ENCODE data around the gene PFKP.

The PFKP gene

DNA sequence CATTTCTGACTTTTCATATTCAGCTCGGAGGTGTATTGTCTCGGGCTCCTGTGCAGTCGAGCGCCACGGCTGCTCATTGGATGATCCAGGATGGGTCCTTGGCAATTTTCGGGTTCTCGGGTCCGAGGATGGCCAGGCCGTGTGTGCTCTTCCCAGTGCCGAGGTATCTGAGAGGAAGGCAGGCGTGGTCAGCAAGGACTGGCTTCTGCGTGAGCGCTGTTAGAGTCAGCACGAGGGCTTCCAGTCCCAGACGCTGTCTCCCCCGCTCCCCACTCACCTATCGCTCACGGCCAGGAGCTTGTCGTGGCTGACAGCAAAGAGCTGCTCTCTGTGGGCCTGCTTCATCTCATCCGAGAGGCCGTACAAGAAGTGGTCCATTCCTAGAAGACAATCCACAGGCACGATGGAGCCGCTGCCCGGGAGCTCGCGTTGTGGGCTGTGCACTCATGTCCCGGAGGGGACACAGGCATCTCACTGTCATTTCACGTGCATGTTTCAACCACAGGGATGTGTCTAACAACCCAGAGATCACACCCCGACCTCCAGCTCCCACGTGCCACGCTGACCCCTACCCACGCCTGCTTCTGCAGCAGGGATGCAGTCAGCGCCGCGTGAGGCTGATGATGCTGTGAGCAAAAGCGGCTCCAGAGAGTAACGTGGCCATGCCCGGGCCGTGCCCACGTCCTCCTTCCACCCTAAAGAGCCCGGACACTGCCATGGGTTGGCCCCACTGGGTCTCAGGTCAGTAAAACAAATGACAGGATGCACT is 70.8 kb downstream of the PFKP start:
- Histone ChIP-seq H4K8ac (ENCODE audit: low read depth, low read length) (no peak overlapping the region), H3K18ac (ENCODE audit: low read length) (no peak overlapping the region), H2AK5ac (ENCODE audit: low read length) (no peak overlapping the region), H2BK5ac (ENCODE audit: low read length) (no peak overlapping the region), H3K56ac (ENCODE audit: low read length) (no peak overlapping the region), H3K4me2 (ENCODE audit: low read length) (no peak overlapping the region), H3K27me3 (ENCODE audit: insufficient read depth, low read length, poor library complexity) (no peaks in the 10 kb centered on the region), H3K4ac (ENCODE audit: low read depth, low read length) (no peak overlapping the region), H3K23ac (ENCODE audit: low read length) (no peak overlapping the region), H3K79me1 (ENCODE audit: low read length) (no peaks in the 10 kb centered on the region), H3K79me2 (ENCODE audit: control insufficient read depth, insufficient read depth, low read length) (no peaks in the 10 kb centered on the region), H3K4me3 (ENCODE audit: low read length) (no peak overlapping the region), H3K27ac (ENCODE audit: low read depth, low read length) (no peak overlapping the region), H3K36me3 (ENCODE audit: control insufficient read depth, insufficient read depth, low read length) (peaks cover 20% of the 10 kb centered on the region), H3K9ac (ENCODE audit: low read length) (no peak overlapping the region), H3K4me1 (ENCODE audit: control insufficient read depth, low read depth, low read length) (no peaks in the 10 kb centered on the region), H2BK15ac (replicated peaks; ENCODE audit: low read depth) (no peak overlapping the region), H4K5ac (ENCODE audit: low read length) (no peak overlapping the region), H2BK120ac (ENCODE audit: low read depth, low read length) (no peak overlapping the region)
- no peak for DNase-seq
- WGBS (ENCODE audit: extremely low coverage, insufficient coverage, low lambda C conversion rate): no CpG with 5 or more reads among the region's 41 CpGs

DNA sequence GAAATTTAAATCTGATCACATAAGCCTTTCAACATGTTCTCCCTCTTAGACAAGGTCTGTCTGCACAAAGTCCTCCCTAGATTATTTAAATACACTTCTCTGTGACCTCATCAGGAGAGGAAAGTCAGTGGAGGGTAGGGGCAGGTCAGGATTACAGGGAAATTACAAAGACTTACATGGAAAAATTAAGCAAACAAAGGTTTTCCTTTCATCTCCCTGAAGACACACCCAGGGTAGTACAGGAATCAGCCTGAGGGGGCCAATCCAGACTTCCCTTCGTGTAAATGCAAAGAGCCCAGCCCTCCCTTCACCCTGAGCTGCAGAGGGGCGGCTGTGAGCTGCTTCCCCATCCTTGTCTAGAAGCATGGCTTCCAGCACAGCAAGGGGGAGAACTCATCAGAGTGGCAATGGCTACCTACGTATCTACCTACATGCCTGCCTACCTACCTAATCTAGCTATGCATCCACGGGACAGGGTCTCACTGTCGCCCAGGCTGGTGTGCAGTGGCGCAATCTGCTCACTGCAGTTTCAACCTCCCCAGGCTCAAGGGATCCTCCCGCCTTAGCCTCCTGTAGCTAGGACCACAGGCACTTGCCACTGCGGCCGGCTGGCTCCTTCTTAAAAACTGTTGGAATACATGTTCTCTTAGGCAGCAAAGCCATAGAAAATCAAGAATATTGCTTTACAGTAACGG is 72.0 kb downstream of the PFKP start:
- Histone ChIP-seq H3K56ac (ENCODE audit: low read length) (no peak overlapping the region), H2BK120ac (ENCODE audit: low read depth, low read length) (no peak overlapping the region), H3K18ac (ENCODE audit: low read length) (no peak overlapping the region), H3K9ac (ENCODE audit: low read length) (no peak overlapping the region), H2BK15ac (replicated peaks; ENCODE audit: low read depth) (no peak overlapping the region), H4K8ac (ENCODE audit: low read depth, low read length) (no peak overlapping the region), H3K79me1 (ENCODE audit: low read length) (no peaks in the 10 kb centered on the region), H3K4me2 (ENCODE audit: low read length) (no peak overlapping the region), H2AK5ac (ENCODE audit: low read length) (no peak overlapping the region), H4K5ac (ENCODE audit: low read length) (no peak overlapping the region), H3K4ac (ENCODE audit: low read depth, low read length) (no peak overlapping the region), H3K27me3 (ENCODE audit: insufficient read depth, low read length, poor library complexity) (no peaks in the 10 kb centered on the region), H3K4me1 (ENCODE audit: control insufficient read depth, low read depth, low read length) (no peaks in the 10 kb centered on the region), H3K4me3 (ENCODE audit: low read length) (no peak overlapping the region), H3K79me2 (ENCODE audit: control insufficient read depth, insufficient read depth, low read length) (no peaks in the 10 kb centered on the region), H3K36me3 (ENCODE audit: control insufficient read depth, insufficient read depth, low read length) (peaks cover 19% of the 10 kb centered on the region), H3K27ac (ENCODE audit: low read depth, low read length) (no peak overlapping the region), H2BK5ac (ENCODE audit: low read length) (no peak overlapping the region), H3K23ac (ENCODE audit: low read length) (no peak overlapping the region)
- peak; percentile 40 for DNase-seq
- WGBS (ENCODE audit: extremely low coverage, insufficient coverage, low lambda C conversion rate): no CpG with 5 or more reads among the region's 10 CpGs

DNA sequence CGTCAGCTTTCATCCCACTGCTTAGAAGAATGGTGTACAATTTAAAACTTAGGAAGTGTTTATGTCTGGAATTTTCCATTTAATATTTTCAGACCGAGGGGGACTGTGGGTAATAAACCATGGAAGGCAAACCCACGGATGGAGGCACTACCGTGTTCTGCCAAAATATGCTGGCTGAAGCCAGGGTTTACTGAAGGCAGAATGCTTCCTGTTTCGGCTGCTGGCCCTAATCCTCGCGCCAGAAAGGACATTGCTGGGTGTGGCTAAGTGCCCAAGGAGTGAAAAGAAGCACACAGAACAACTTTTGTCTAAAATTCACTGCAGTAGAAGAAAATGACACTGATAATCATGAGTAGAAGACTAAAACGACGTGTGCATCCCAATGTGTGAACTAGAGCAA is 72.9 kb downstream of the PFKP start:
- Histone ChIP-seq H3K4me1 (ENCODE audit: control insufficient read depth, low read depth, low read length) (no peaks in the 10 kb centered on the region), H3K4me2 (ENCODE audit: low read length) (no peak overlapping the region), H2BK5ac (ENCODE audit: low read length) (no peak overlapping the region), H3K9ac (ENCODE audit: low read length) (no peak overlapping the region), H3K4ac (ENCODE audit: low read depth, low read length) (no peak overlapping the region), H4K5ac (ENCODE audit: low read length) (no peak overlapping the region), H3K27me3 (ENCODE audit: insufficient read depth, low read length, poor library complexity) (no peaks in the 10 kb centered on the region), H3K27ac (ENCODE audit: low read depth, low read length) (no peak overlapping the region), H2BK15ac (replicated peaks; ENCODE audit: low read depth) (no peak overlapping the region), H3K79me1 (ENCODE audit: low read length) (no peaks in the 10 kb centered on the region), H3K36me3 (ENCODE audit: control insufficient read depth, insufficient read depth, low read length) (peaks cover 21% of the 10 kb centered on the region), H4K8ac (ENCODE audit: low read depth, low read length) (no peak overlapping the region), H3K79me2 (ENCODE audit: control insufficient read depth, insufficient read depth, low read length) (no peaks in the 10 kb centered on the region), H3K4me3 (ENCODE audit: low read length) (no peak overlapping the region), H3K18ac (ENCODE audit: low read length) (no peak overlapping the region), H2BK120ac (ENCODE audit: low read depth, low read length) (no peak overlapping the region), H3K23ac (ENCODE audit: low read length) (no peak overlapping the region), H3K56ac (ENCODE audit: low read length) (no peak overlapping the region), H2AK5ac (ENCODE audit: low read length) (no peak overlapping the region)
- WGBS (ENCODE audit: extremely low coverage, insufficient coverage, low lambda C conversion rate): no CpG with 5 or more reads among the region's 9 CpGs
- no peak for DNase-seq

DNA sequence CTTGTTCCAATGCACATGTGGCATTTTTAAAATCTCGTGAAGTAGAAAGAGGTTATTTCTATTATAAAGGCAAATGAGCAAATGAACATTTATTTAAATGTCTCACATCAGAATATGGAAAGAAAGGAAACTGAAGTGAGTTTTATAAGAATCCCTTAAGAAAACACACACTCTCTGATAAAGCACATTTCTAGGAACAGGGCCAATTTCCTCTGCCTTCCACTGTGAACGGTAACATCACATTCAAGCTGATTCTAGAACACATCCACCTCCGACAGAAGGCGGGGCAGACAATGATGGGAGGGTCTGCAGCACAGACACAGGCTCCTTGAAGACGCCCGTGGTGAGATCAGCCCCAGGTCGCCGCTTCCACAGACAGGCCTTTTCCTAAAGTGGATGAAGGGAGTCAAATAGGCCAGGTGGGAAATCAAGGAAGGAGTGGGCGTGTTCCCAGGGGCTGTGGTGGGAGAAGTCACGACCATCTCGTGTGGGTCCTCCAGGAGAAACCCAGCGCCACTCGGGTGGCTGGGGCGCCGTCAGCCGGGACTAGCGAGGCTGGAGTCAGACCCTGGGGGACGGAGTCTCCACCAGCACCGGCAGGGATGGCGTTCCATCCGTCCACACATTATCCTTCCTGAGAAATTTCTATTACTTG is 74.1 kb downstream of the PFKP start:
- Histone ChIP-seq H3K27me3 (ENCODE audit: insufficient read depth, low read length, poor library complexity) (no peaks in the 10 kb centered on the region), H3K4ac (ENCODE audit: low read depth, low read length) (no peak overlapping the region), H3K4me3 (ENCODE audit: low read length) (no peak overlapping the region), H2BK5ac (ENCODE audit: low read length) (no peak overlapping the region), H2BK15ac (replicated peaks; ENCODE audit: low read depth) (no peak overlapping the region), H3K79me1 (ENCODE audit: low read length) (no peaks in the 10 kb centered on the region), H3K9ac (ENCODE audit: low read length) (no peak overlapping the region), H3K36me3 (ENCODE audit: control insufficient read depth, insufficient read depth, low read length) (peaks cover 17% of the 10 kb centered on the region), H3K27ac (ENCODE audit: low read depth, low read length) (no peak overlapping the region), H3K18ac (ENCODE audit: low read length) (no peak overlapping the region), H2AK5ac (ENCODE audit: low read length) (no peak overlapping the region), H4K5ac (ENCODE audit: low read length) (no peak overlapping the region), H3K23ac (ENCODE audit: low read length) (no peak overlapping the region), H3K56ac (ENCODE audit: low read length) (no peak overlapping the region), H4K8ac (ENCODE audit: low read depth, low read length) (no peak overlapping the region), H3K4me2 (ENCODE audit: low read length) (no peak overlapping the region), H3K4me1 (ENCODE audit: control insufficient read depth, low read depth, low read length) (no peaks in the 10 kb centered on the region), H3K79me2 (ENCODE audit: control insufficient read depth, insufficient read depth, low read length) (no peaks in the 10 kb centered on the region), H2BK120ac (ENCODE audit: low read depth, low read length) (no peak overlapping the region)
- WGBS (ENCODE audit: extremely low coverage, insufficient coverage, low lambda C conversion rate): no CpG with 5 or more reads among the region's 21 CpGs
- no peak for DNase-seq

- Histone ChIP-seq H3K4me2 (ENCODE audit: low read length) (no peak overlapping the region), H3K23ac (ENCODE audit: low read length) (no peak overlapping the region), H3K27ac (ENCODE audit: low read depth, low read length) (no peak overlapping the region), H3K27me3 (ENCODE audit: insufficient read depth, low read length, poor library complexity) (no peaks in the 10 kb centered on the region), H2BK15ac (replicated peaks; ENCODE audit: low read depth) (no peak overlapping the region), H3K9ac (ENCODE audit: low read length) (no peak overlapping the region), H3K79me1 (ENCODE audit: low read length) (no peaks in the 10 kb centered on the region), H2BK120ac (ENCODE audit: low read depth, low read length) (no peak overlapping the region), H4K5ac (ENCODE audit: low read length) (no peak overlapping the region), H3K18ac (ENCODE audit: low read length) (no peak overlapping the region), H3K4ac (ENCODE audit: low read depth, low read length) (no peak overlapping the region), H3K56ac (ENCODE audit: low read length) (no peak overlapping the region), H3K4me3 (ENCODE audit: low read length) (no peak overlapping the region), H3K36me3 (ENCODE audit: control insufficient read depth, insufficient read depth, low read length) (peaks cover 17% of the 10 kb centered on the region), H3K79me2 (ENCODE audit: control insufficient read depth, insufficient read depth, low read length) (no peaks in the 10 kb centered on the region), H2BK5ac (ENCODE audit: low read length) (no peak overlapping the region), H3K4me1 (ENCODE audit: control insufficient read depth, low read depth, low read length) (no peaks in the 10 kb centered on the region), H4K8ac (ENCODE audit: low read depth, low read length) (no peak overlapping the region), H2AK5ac (ENCODE audit: low read length) (no peak overlapping the region)
- DNase-seq: no peak
- WGBS (ENCODE audit: extremely low coverage, insufficient coverage, low lambda C conversion rate): no CpG with 5 or more reads among the region's 14 CpGs
Measured at GRCh38 chr10:3142146-3142875, 75.0 kb downstream of the PFKP start.
